MM.1S (cell line): ENCODE results near the gene EMX2.

ENCODE experiments used
- DNase-seq: peaks from one replicate; pipeline ENCODE4 v3.0.0-alpha.2; 2015
- H2AFZ ChIP-seq: fragments of 300-600 bp; sonication (generic); 2 replicates; pipeline ENCODE4 v1.6.0; 2016; ENCODE audit warnings: antibody characterized with exemption, low read length
- H3F3A ChIP-seq: fragments of 300-600 bp; sonication (generic); 2 replicates; pipeline ENCODE4 v1.6.1; 2016; ENCODE audit warnings: mild to moderate bottlenecking, antibody characterized with exemption, low read length, moderate library complexity, mixed read lengths; ENCODE audit not compliant: insufficient read depth
- H3K27ac ChIP-seq: fragments of 300-600 bp; sonication (generic); 2 replicates; pipeline ENCODE4 v1.5.1; 2016; ENCODE audit warnings: mild to moderate bottlenecking, low read length
- H3K27me3 ChIP-seq: fragments of 300-600 bp; sonication (generic); replicated peaks from 2 replicates; pipeline ENCODE4 v1.6.0; 2016; ENCODE audit warnings: low read length; ENCODE audit not compliant: insufficient read depth
- H3K36me3 ChIP-seq: fragments of 300-600 bp; sonication (generic); replicated peaks from 2 replicates; pipeline ENCODE4 v1.6.1; 2016; ENCODE audit warnings: mild to moderate bottlenecking, low read length, mixed read lengths; ENCODE audit not compliant: insufficient read depth
- H3K4me1 ChIP-seq: fragments of 300-600 bp; sonication (generic); 2 replicates; pipeline ENCODE4 v1.6.1; 2016; ENCODE audit warnings: low read length, mixed read lengths
- H3K4me2 ChIP-seq: fragments of 300-600 bp; sonication (generic); 2 replicates; pipeline ENCODE4 v1.6.0; 2016; ENCODE audit warnings: low read depth, low read length
- H3K4me3 ChIP-seq: fragments of 300-600 bp; sonication (generic); 2 replicates; pipeline ENCODE4 v1.5.1; 2016; ENCODE audit warnings: low read length, mixed read lengths
- H3K79me2 ChIP-seq: fragments of 300-600 bp; sonication (generic); 2 replicates; pipeline ENCODE4 v1.6.1; 2016; ENCODE audit warnings: mixed run types, low read length, mixed read lengths
- H3K9ac ChIP-seq: fragments of 300-600 bp; sonication (generic); 2 replicates; pipeline ENCODE4 v1.6.1; 2016; ENCODE audit warnings: low read length, mixed read lengths
- H3K9me2 ChIP-seq: fragments of 300-600 bp; sonication (generic); replicated peaks from 2 replicates; pipeline ENCODE4 v1.6.1; 2016; ENCODE audit warnings: mild to moderate bottlenecking, low read length, mixed read lengths; ENCODE audit not compliant: insufficient read depth
- H3K9me3 ChIP-seq: fragments of 300-600 bp; sonication (generic); replicated peaks from 2 replicates; pipeline ENCODE4 v1.6.1; 2016; ENCODE audit warnings: mild to moderate bottlenecking, low read length, mixed read lengths; ENCODE audit not compliant: insufficient read depth
- H4K20me1 ChIP-seq: fragments of 300-600 bp; sonication (generic); 2 replicates; pipeline ENCODE4 v1.6.1; 2016; ENCODE audit warnings: mild to moderate bottlenecking, low read length, moderate library complexity, mixed read lengths; ENCODE audit not compliant: insufficient read depth
- EZH2 ChIP-seq: fragments of 300-600 bp; sonication (generic); optimal IDR thresholded peaks from 2 replicates; pipeline ENCODE3; 2017; ENCODE audit warnings: low read depth, mild to moderate bottlenecking, antibody characterized with exemption, low read length, mixed read lengths
- EZH2phosphoT487 ChIP-seq: fragments of 300-600 bp; sonication (generic); IDR thresholded peaks from 2 replicates; pipeline ENCODE4 v1.6.1; 2018; ENCODE audit warnings: antibody characterized with exemption, low read length
- TF ChIP-seq, protein P1 (sequence below): fragments of 300-600 bp; sonication (generic); IDR thresholded peaks from 2 replicates; pipeline ENCODE4 v1.5.1; 2016; ENCODE audit warnings: antibody characterized with exemption, low read length, mixed read lengths

Gene EMX2

DNA sequence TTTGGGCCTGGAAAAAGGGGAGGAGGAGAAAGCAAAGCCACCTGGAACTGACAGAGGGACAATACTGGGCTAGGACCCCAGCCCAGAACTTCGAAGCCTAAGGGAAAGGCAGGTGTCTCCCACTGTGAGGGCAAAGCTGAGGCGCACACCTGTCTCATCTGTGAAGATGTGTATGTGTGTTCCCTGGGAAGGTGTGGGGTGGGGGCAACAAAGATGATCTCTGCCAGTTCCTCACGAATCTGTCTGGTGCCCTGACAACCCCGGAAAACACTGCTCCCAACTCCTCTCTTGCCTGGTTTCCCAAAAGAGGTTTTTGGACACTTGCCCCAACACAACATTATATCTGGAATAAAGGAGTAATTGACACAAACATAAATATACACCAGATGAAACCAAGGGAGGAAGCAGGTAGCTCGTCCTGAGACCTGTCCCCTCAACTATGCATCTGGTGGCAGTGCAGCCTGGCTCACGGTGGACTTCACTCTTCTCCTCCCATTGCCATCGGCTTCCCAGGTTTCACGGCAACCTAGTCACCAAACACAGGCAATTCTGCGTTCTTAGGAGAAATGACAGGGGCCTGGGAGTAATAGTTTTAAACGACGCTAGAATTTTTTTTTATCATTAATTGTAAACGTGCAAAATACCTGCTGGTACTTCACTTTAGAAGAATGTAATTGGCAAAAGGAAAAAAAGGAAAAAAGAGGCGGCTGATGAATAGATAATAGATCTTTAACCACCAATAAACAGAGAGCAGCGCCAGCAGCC is 1.7 kb upstream of the EMX2 start:
- Histone ChIP-seq H3K9me3 (no peaks in the 10 kb centered on the region), H3K4me2 (no peak overlapping the region), H3K79me2 (no peaks in the 10 kb centered on the region), H3K4me3 (no peak overlapping the region), H3F3A (no peaks in the 10 kb centered on the region), H3K27me3 (peaks cover 15% of the 10 kb centered on the region), H3K9me2 (no peaks in the 10 kb centered on the region), H3K9ac (no peak overlapping the region), H3K27ac (no peak overlapping the region), H3K4me1 (no peaks in the 10 kb centered on the region), H3K36me3 (no peaks in the 10 kb centered on the region), H4K20me1 (no peaks in the 10 kb centered on the region), H2AFZ (no peak overlapping the region)
- DNase-seq: no peak
- no peak for TF ChIP-seq EZH2phosphoT487
- no peak for TF ChIP-seq EZH2
- TF ChIP-seq, protein P1, sequence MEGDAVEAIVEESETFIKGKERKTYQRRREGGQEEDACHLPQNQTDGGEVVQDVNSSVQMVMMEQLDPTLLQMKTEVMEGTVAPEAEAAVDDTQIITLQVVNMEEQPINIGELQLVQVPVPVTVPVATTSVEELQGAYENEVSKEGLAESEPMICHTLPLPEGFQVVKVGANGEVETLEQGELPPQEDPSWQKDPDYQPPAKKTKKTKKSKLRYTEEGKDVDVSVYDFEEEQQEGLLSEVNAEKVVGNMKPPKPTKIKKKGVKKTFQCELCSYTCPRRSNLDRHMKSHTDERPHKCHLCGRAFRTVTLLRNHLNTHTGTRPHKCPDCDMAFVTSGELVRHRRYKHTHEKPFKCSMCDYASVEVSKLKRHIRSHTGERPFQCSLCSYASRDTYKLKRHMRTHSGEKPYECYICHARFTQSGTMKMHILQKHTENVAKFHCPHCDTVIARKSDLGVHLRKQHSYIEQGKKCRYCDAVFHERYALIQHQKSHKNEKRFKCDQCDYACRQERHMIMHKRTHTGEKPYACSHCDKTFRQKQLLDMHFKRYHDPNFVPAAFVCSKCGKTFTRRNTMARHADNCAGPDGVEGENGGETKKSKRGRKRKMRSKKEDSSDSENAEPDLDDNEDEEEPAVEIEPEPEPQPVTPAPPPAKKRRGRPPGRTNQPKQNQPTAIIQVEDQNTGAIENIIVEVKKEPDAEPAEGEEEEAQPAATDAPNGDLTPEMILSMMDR: no peak

DNA sequence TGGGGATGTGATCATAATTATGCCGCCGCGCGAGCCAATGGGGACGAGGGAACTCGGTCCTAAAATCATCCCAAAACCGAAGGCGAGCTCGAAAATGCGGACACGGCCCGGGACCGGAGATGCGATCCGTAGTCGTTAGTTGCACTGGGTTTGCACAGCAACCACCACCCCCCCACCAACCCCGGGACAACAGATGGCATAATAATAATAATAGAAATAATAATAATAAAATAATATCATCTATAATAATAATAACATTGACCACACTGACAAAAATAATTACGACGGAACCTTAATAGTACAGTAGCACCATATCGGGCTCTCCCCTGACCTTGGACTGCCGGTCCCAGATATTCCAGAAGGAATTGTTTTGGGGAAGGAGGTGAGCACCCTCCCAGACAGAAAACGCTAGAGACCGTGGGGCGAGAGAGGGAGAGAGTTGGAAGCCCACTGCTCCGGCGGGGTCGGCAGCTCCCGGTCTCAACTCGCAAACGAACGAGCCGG is 1.1 kb upstream of the EMX2 start:
- DNase-seq: no peak
- TF ChIP-seq, protein P1: no peak
- TF ChIP-seq EZH2: no peak
- no peak for TF ChIP-seq EZH2phosphoT487

DNA sequence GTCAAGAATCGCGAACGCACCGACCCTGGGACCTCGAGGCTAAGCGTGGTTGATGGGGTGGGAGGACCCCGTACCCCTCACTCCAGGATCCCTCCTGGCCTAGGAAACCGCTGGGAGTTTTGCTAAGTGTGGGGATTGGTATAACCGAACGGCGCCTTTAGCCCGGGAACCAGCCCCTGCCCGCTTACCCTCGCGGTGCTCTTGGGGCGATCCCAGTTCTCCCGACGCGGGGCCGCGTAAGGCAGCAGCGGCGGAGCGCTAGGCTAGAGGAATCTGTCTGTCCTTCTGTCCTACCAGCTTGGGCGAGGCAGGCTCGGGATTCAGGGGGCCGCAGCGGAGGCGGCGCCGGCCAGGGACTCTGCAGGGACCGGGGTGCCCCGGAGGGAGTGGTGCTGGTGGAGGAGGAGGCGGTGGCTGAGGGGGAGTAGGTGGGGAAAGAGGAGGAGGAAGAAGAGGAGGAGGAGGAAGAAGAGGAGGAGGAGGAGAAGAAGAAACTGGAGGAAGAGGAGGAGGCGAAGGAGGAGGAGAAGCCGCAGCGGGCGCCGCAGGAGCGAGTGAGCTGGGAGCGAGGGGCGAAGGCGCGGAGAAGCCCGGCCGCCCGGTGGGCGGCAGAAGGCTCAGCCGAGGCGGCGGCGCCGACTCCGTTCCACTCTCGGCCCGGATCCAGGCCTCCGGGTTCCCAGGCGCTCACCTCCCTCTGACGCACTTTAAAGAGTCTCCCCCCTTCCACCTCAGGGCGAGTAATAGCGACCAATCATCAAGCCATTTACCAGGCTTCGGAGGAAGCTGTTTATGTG is 439 bp upstream of the EMX2 start:
- Histone ChIP-seq H3K79me2 (no peaks in the 10 kb centered on the region), H3K27me3 (peaks cover 3% of the 10 kb centered on the region; the same call in 1 of the 2 replicates), H3K4me2 (no peak overlapping the region), H3K9me3 (no peaks in the 10 kb centered on the region), H2AFZ (no peak overlapping the region), H4K20me1 (no peaks in the 10 kb centered on the region), H3K27ac (no peak overlapping the region), H3F3A (no peaks in the 10 kb centered on the region), H3K9ac (no peak overlapping the region), H3K36me3 (no peaks in the 10 kb centered on the region), H3K9me2 (no peaks in the 10 kb centered on the region), H3K4me1 (no peaks in the 10 kb centered on the region), H3K4me3 (no peak overlapping the region)
- DNase-seq: no peak
- no peak for TF ChIP-seq EZH2phosphoT487
- TF ChIP-seq EZH2: no peak
- TF ChIP-seq, protein P1: no peak

More for the DNA sequence above, 1.1 kb upstream of the EMX2 start:
- Histone ChIP-seq H2AFZ (no peak overlapping the region), H3F3A (no peaks in the 10 kb centered on the region), H3K4me2 (no peak overlapping the region), H3K79me2 (no peaks in the 10 kb centered on the region), H3K27ac (no peak overlapping the region), H3K9me2 (no peaks in the 10 kb centered on the region), H3K27me3 (peaks cover 8% of the 10 kb centered on the region; the same call in 1 of the 2 replicates), H3K4me3 (no peak overlapping the region), H3K4me1 (no peaks in the 10 kb centered on the region), H3K9me3 (no peaks in the 10 kb centered on the region), H3K36me3 (no peaks in the 10 kb centered on the region), H3K9ac (no peak overlapping the region), H4K20me1 (no peaks in the 10 kb centered on the region)
